Subcutaneous adipose tissue (tissue), 4 donors: ENCODE measurements around the gene SKI. TPM values are rescaled to one million over a fixed set of nuclear protein-coding genes. Genes with fewer than 3 reads are reported as not detected.

Experiments
- total RNA-seq, 4 donors: library from RNA; depleted of rRNA; stranded (reverse); fragments of >200 nt; gene quantifications; one replicate each; pipeline ENCODE4 v1.1.0, GENCODE V29; 2016
- TF ChIP-seq, protein P1 (sequence below): fragments of 450-650 bp; IDR thresholded peaks from one replicate; pipeline ENCODE4 v1.5.1; 2016; ENCODE audit warnings: low read depth, mild to moderate bottlenecking, control low read depth, antibody characterized with exemption, moderate library complexity

Gene SKI
- total RNA-seq, 4 donors from 2014 or later = 24.3 to 67.6 (median 27.8) TPM

DNA sequence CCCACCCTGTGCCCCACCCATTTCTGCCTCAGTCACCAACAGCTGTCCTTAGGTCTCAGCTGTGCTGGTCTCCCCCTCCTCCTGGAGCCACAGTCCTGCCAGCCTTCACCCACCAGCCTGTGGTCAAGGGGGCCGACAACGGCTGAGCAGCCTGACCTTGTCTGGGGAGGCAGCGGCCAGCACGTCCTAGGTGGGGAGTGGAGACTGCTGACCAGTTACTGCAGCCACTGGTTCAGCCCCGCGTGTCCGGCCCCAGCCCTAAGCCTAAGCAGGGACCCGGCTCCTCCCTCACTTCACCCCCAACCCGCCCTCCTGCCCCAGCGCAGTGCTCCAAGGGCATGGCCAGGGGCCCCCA is 84.0 kb downstream of the SKI start:
- TF ChIP-seq, protein P1, sequence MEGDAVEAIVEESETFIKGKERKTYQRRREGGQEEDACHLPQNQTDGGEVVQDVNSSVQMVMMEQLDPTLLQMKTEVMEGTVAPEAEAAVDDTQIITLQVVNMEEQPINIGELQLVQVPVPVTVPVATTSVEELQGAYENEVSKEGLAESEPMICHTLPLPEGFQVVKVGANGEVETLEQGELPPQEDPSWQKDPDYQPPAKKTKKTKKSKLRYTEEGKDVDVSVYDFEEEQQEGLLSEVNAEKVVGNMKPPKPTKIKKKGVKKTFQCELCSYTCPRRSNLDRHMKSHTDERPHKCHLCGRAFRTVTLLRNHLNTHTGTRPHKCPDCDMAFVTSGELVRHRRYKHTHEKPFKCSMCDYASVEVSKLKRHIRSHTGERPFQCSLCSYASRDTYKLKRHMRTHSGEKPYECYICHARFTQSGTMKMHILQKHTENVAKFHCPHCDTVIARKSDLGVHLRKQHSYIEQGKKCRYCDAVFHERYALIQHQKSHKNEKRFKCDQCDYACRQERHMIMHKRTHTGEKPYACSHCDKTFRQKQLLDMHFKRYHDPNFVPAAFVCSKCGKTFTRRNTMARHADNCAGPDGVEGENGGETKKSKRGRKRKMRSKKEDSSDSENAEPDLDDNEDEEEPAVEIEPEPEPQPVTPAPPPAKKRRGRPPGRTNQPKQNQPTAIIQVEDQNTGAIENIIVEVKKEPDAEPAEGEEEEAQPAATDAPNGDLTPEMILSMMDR = no peak

DNA sequence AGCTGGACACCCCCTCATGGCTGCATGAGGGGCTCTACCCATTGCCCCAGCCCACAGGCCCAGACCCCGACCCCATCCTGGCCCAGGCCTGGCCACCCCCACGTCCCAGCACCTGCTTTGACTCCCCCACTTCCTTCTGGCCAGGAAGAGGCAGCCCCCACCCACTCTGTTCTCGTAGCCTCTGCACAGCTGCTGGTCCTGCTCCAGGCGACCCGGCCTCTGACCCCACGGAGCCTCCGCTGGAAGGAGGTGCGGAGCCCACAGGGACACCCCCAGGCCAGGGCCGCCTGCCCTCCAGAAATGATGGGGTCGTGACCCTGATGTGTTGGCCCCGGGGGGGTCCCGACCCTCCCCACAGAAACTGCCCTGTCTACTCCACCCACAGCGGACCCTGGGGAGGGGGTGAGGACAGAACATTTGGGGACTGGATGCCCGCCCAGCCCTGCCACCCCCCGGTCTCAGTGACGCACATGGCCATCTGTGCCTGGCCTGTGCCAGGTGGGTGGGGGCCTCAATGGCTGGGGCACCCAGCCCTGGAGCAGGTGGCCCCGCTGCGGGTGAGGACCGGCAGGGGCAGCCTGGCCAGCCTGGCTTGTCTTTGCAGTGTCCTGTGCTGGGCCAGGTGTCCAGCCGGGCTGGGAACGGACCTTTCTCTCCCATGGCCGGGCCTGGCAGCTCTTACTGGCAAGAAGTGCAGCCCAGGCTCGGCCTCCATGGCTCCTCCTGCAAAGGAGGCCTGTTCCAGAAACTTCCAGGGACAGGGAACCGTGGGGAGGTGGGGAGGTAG is 84.6 kb downstream of the SKI start:
- TF ChIP-seq, protein P1 = no peak

- TF ChIP-seq, protein P1 = no peak
Observed at GRCh38 chr1:2313651-2314261, 85.6 kb downstream of the SKI start.

GRCh38 chr1:2314273-2314802 is 86.2 kb downstream of the SKI start:
- TF ChIP-seq, protein P1 = no peak

- TF ChIP-seq, protein P1 = no peak
Observed at GRCh38 chr1:2314803-2315673, 86.9 kb downstream of the SKI start.

DNA sequence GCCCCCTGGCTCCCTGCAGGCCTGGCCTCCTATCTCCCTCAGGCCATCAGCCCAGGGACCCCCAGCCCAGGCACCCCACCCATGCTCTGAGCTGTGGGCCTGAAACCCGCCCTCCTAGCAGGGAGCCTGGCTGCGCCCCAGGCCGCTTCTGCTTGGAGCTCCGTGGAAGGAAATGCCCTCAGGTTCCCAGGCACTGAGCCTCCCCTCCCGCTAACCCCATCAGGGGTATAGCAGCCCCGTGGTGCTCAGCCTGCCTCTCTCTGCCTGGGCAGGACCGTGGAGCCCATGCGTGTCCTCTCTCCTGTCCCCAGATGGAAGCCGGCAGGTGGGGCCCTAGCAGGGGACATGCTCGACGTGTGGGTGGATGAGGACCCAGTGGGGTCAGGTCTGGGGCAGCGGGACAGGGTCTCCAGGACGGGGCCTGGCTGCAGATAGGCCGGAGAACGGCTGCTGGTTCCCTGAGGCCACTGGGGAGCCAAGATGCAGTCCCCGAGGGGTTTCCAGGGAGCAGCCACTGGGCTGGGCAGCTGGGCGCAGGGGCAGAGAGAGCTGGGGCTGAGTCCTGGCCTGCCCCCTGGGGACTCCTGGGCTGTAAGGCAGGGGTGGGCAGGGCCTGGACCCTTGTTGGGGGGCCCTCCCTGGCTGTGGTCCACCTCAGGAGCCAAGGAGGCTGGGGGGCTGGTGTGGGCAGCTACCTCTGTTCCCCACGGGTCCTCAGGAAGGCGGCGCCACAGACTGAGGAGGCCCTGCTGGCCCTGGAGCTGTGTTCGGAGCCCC is 87.7 kb downstream of the SKI start:
- TF ChIP-seq, protein P1 = no peak
